Left colon (tissue), 2 donors: ENCODE data around the gene A4GALT. TPM values are rescaled to one million over a fixed set of nuclear protein-coding genes. Genes with fewer than 3 reads are reported as not detected.
A peak's percentile ranks its signal among the peaks of the same experiment; 100 is the strongest.
"Not testable (repeated sequence)": the region's sequence is repeated elsewhere in the genome, so short reads cannot be mapped to it uniquely, and the experiment has no call there.

ENCODE experiments used
- ATAC-seq: fragments of 200-7000 bp; cut with Tn5 transposase; one replicate; pipeline ENCODE4 v1.9.1; 2020; ENCODE audit warnings: mild to moderate bottlenecking, moderate library complexity
- DNase-seq, 2 donors: peaks; one replicate each; pipeline ENCODE4 v3.0.0-alpha.2; 2020
- intact Hi-C, 2 donors: fragments of 100-400 bp; cut with DNase I in 1 of 2; cut with micrococcal nuclease in 1 of 2; formaldehyde crosslinking; loops; one replicate each; pipeline versions ENCODE4 v1.11.2 to v1.14.0; 2022; cut with DNase I, micrococcal nuclease
- long read RNA-seq: library from polyadenylated mRNA; unstranded; transcript quantifications from one replicate; pipeline ENCODE4 v2.0.0, GENCODE V29; 2021
- total RNA-seq, 2 donors: library from RNA; stranded (reverse); fragmentation: NEBNext Ultra II Directional; extraction: Animal tissue kit (Norgen Biotek cat#: 25700); gene quantifications; one replicate each; pipeline ENCODE4 v1.2.1, GENCODE V29; 2021
- donor health status: DM: no; HTN: no; CAD: no.
- donor health status: DM: yes; HTN: yes; CAD: no.

Gene A4GALT, protein sequence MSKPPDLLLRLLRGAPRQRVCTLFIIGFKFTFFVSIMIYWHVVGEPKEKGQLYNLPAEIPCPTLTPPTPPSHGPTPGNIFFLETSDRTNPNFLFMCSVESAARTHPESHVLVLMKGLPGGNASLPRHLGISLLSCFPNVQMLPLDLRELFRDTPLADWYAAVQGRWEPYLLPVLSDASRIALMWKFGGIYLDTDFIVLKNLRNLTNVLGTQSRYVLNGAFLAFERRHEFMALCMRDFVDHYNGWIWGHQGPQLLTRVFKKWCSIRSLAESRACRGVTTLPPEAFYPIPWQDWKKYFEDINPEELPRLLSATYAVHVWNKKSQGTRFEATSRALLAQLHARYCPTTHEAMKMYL
- total RNA-seq, result 1 to 10 TPM; 5.1 to 6.3 TPM
- long read RNA-seq, partial matches to known transcripts, result 0 of 20 reads
- long read RNA-seq, other reads (novel, unspliced or antisense), result 20 of 20 reads

DNA sequence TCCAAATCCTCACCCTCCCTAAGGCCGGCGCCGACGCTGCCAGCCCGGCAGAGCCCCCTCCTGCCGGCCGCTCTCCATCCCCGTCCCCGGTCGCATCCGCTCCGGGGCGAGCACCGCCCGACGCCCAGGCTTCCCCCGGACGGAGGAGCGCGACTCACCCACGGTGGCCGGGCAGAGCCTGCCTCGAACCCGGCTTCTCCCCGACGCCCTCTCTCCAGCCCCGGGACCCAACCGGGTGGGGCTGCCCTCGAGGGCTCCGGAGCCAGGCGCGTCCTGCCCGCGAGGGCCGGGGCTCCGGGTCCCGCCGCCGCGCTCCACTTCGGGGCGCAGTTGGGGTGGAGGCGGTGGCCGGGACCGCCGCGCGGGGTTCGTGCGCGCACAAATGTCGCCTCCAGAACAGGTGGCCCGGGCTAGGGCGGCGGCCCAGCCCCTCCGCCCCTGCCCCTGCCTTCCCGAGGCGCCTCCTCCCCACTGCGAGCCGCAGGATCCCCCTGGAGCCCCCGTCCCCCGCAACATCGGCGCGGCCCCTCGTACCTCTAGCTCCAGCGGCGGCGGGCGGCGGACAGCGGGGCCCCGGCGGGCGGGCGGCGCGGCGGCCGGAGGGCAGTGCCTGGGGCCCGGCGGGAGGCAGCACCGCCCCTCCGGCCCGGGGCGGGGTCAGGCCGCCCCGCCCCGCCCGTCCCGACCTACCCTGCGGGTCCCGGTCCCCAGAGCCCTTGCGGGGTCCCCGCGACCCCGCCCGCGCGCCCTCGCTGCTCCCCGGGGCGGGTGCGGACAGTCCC, at the start of gene A4GALT:
TSS of gene A4GALT (minus strand) at position 608 of the 782 bp plus-strand sequence. CDS start 26,919 bp downstream, outside the sequence.
- peak; percentile 61 for ATAC-seq
- intact Hi-C loops, result no loop called here
- no peak for DNase-seq

DNA sequence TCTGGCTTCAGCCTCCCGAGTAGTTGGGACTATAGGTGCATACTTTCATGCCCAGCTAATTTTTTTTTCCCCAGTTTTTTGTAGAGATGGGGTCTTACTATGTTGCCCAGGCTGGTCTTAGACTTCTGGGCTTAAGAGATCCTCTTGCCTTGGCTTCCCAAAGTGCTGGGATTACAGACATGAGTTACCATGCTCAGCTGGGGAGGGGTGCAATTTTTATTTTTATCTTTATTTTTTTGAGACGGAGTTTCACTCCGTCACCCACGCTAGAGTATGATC, 49.7 kb upstream of the A4GALT start:
- intact Hi-C loops, result no loop called here
- ATAC-seq, result no peak

DNA sequence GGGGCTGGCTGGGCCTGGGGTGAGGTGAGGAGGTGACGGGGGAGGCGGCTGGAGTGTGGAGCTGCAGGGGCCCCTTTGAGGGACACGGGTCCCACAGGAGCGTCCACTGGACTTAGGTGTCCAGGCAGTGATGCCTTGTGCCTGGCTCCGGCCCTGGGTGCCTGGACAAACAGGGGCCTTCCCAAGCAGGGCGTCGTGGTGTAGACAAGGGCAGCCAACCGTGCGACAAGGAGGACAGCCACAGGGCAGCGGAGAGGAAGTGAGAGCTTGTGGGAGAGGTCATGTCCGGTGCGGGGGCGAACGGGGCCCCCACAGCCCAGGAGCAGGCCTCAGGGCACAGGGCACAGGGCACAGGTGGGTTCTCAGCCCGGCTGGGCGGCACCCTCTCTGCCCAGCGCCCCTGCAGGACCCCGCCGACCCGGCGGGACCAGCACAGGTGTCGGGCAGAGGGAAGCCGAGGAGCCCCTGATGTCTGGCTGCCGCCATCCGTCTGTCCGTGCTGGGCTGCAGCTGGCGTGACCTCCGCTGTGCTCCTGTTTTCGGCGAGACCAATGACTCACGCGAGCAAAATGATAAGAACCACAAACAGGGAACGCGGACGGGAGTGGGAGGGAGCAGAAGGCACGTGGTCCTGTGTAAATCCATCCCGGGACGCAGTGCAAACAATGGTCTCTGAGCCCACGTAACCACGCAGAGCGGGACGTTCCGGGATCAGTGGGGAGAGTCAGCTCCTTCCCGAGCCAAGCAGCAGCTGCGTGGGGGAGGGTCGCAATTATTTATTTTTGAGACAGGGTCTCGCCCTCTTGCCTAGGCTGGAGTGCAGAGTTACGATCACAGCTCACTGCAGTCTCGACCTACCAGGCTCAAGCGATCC, 49.1 kb upstream of the A4GALT start:
- DNase-seq (peak; percentile 42 to 43), ATAC-seq (peak; percentile 72)
- intact Hi-C loops, result no loop called here

More for the DNA sequence above, 49.7 kb upstream of the A4GALT start:
- no peak for DNase-seq

DNA sequence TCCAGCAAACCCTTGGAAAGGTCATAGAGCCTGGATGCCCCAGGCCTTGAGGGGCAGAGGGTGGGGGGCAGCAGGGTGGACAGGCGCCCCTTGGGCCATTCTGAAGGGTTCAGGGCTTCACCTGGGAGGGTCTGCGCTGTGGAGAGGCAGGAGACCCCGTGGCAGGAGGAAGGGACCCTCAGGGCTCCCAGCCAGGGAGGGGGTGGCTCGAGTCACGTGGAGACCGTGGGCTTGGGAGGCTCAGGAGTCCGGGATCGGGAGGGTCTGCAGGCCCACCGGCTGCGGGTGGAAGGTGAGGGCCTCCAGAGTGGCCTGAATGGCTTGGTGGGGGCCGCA, 48.5 kb upstream of the A4GALT start:
- DNase-seq, result no peak
- ATAC-seq, result no peak
- intact Hi-C loops, result no loop called here

DNA sequence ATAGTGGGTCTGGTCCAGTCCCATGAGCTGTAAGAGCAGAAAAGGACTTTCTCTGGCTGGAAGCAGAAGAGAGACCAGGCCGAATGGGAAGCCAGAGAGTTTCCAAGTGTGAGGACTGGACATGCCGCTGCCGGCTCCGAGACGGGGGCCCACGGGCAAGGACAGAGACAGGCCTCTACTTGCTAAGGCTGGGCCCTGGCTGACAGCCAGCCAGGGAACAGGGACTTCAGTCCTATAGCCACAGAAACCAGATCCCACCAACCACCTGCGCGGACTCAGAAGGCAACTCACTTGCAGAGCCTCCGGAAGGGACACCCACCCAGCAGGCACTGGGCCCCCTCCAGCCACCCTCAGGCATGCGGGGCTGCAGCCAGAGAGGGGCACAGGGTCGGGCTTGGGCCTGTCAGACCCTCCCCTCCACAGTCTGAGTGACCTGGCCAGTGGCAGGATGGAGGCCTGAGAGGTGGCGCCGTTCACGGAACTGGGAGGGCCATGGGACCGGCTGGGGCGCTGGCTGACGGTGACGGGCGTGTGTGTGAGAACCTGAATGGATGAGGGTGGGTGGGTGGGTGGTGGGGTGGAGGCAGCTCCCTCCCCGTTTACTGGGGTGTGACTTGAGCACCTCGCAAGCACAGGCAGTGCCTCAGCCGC, 47.8 kb upstream of the A4GALT start:
- intact Hi-C loops, result no loop called here
- no peak for ATAC-seq
- no peak for DNase-seq

DNA sequence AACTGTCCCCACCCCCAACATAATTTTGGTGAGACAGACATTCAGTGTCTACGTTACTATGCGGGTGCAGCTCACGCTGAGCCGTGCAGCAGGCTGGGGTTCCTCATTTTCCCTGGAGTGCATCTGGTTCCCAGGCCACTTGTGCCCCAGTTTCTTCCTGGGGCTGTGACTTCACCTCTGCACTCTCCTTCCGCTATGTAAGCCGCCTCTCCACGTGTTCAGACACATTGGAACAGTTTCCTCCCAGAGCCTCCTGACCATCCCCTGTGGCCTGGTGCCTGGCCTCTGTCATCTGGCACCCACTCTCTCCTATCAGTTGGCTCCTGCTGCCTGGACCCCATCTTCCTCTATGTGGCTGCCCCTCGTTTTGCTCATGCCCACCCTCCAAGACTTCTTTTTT, 46.2 kb upstream of the A4GALT start:
- ATAC-seq (no peak), DNase-seq (no peak)
- intact Hi-C loops, result no loop called here

DNA sequence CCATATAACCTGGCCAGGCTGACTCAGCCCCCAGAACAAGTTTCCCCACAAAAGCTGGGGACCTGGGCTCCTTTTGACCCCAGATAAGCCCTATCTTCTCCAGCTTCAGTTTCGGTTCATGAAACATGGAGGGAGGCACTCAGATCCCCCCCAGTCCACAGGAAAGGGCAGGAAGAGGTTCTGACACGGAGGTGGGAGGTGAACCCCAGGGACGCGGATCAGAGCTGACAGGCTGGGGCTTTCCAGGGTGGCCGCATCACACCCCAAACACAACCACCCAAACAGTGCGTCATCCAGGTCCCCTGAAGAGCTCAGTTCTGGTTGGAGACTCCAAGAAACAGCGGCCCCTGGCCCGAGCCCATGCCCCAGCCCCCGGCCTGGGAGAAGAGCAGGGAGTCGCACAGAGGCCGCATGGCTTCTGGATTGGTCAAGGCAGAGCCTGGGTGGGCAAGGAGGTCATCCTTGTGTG, 44.3 kb upstream of the A4GALT start:
- intact Hi-C loops, result no loop called here
- DNase-seq (no peak), ATAC-seq (no peak)

DNA sequence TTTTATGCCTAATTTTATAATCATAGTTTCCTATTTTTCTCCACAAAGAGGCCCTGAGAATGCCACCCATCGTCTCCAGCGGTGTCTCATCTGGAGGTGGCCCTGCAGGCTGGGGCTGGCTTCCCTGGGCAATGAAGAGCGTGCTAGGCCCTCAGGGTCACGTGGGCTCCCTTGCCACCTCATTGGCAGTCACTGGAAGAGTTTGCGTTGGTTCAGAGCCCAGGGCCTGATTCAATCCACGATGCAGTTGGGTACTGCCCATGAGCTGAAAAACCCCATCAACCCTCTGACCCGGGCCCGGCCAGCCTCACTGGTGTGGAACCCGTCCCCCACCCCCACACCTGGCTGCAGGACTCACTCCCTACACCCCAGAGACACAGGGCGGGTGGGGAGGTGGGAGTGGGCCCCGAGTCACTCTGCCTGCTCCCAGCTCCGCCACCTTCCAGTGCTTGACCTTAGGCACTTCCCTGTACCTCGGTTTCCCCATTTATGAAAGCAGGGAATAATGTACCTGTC, 43.4 kb upstream of the A4GALT start:
- DNase-seq (no peak), ATAC-seq (no peak)
- intact Hi-C loops, result no loop called here

DNA sequence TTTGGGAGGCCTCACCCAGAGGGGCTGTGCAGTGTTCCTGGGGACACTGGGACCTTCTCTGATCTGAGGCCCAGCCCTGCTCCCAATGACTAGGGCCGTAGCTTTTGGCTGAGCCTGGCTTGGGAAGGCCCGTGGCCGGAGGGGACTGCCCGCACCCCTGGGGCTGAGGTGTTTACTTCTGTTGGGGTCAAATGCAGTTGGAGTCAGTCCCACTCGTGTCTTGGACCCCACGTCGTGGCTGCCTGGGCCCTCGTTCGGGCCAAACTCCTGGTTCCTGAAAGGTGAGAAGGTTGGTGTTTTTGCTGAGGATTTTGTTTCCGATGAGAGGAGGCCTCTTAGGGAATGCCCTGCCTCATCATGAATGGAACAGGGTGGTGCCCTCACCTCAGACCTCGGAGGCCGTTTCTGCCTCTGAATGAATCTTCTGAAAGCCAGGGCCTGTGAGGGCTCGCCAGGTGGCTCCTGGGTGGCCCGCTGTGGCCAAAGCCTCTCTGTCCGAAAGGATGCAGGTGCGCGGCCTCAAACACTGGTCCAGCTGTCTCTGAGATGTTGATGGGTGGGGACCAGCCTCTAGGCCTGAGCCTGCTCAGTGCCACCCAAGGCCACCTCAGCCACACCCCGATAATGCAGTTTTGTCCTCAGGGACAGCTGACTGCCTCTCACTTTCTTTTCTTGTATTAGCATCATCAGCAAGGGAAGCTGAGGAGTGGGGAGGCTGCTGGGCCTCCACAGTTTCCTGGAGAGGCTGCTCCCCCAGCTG, 40.3 kb upstream of the A4GALT start:
- intact Hi-C loops, result no loop called here
- ATAC-seq (no peak), DNase-seq (no peak)

DNA sequence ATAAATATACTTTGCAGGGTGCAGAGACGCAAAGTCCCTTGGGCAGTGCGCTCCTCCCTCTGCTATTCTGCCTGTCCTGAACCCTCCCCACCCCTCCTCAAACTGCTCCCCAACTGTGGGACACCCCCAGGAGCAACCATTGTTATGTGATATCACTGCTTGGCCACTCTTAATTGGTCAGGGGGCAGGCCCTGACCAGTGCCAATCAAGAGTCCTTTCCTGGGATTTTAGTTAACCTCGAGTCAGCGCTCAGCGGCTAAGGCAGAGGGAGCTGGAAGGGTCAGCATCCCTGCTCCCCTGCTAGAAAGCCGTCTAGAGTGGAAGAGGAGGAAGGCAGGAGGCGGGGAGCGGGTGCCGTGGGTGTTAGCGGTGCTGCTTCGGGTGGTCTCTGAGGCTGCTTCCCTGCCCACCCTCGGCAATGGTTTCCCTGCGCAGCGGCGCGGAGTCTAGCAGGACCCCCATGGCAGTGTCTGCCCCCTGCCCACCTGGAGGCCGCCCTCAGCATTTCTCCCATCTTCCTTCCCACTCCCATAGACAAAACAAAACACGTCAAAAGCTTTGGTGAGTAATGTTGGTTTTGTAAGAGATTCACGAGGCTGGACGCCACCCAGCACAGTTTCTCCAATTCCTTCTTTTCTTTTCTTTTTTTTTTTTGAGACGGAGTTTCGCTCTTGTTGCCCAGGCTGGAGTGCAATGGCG, 38.4 kb upstream of the A4GALT start:
- intact Hi-C loops, result no loop called here
- no peak for DNase-seq

DNA sequence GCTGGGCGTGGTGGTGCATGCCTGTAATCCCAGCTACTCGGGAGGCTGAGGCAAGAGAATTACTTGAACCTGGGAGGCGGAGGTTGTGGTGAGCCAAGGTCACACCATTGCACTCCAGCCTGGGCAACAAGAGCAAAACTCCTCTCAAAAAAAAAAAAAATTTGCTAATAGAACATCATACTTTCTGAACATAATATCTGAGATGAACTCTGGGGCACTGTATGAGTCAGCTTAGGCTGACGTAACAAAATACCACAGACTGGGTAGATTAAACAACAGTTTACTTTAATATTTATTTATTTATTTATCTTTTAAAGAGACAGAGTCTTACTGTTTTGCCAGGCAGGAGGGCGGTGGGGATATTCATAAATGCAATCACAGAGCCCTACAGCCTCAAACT, 34.9 kb upstream of the A4GALT start:
- intact Hi-C loops, DNase-seq: not testable (repeated sequence)

More for the DNA sequence above, 38.4 kb upstream of the A4GALT start:
- no peak for ATAC-seq

DNA sequence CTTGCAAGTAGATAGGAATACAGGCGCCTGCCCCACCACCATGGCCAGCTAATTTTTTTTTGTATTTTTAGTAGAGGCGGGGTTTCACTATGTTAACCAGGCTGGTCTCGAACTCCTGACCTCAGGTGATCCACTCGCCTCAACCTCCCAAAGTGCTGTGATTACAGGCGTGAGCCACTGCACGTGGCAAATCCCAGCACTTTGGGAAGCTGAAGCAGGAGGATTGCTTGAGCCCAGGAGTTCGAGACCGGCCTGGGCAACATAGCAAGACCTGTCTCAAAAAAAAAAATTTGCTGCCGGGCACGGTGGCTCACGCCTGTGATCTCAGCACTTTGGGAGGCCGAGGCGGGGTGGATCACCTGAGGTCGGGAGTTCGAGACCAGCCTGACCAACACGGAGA, 34.5 kb upstream of the A4GALT start:
- intact Hi-C loops, ATAC-seq: not testable (repeated sequence)

More for the DNA sequence above, 34.9 kb upstream of the A4GALT start:
- ATAC-seq, result not testable (repeated sequence)

DNA sequence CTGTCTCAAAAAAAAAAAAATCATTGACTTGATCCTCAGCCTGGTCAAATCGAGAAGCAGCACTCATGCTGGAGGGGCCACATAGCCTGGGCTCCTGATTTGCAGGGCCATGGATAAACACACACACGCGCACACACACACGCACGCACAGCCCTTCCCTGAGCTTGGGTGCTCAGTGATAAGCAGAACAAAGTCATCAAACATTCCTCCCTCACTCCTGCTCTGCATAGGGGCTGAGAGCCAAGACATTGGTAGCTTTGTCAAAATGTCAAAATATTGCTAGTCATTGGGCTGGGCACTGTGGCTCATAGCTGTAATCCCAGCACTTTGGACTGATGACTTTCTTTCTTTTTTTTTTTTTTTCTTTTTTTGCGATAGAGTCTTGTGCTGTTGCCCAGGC, 34.0 kb upstream of the A4GALT start:
- ATAC-seq (peak; percentile 13), DNase-seq (no peak)
- intact Hi-C loops, result no loop called here

More for the DNA sequence above, 34.5 kb upstream of the A4GALT start:
- DNase-seq, result not testable (repeated sequence)

DNA sequence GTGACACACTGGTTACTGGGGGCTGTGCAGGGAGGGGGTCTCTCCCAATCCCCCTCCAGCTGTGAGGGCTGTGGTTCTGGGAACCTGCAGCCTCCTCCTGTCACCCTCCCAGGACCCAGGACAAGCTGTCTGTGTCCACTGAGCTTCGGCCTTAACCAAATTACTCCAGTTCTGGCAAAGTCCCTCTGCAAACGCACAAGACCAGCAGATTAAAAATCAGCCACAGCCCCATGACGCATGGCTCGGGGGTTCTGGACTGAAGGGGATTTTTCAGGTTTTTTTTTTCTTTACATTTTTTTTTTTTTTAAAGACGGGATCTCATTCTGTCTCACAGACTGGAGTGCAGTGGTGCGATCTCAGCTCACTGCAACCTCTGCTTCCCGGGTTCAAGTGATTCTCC, 32.2 kb upstream of the A4GALT start:
- intact Hi-C loops, result no loop called here
- DNase-seq, result no peak
- no peak for ATAC-seq

DNA sequence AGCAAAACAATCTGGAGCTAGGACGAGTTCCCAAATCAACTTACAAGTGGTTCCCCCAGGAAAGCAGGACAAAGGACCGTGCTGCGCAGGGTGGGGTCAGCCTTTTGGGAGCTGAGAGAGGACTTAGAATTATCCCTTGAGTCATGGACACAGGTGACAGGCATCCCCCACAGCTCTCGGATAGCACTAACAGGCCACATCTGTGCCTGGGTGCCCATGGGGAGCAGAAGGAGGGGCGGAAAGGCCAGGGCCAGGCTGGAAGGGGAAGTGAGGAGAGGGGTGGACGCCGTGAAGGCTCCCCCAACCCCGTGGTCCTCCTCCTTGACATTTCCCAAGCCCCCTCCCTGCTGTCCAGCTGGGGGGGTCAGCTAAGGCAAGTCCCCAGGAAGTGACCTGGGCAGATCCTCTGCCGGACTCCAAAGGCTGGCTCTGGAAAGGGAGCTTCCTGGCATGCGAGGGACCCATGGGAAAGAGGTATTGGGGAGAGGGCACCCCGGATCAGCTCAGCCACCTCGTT, 31.6 kb upstream of the A4GALT start:
- intact Hi-C loops, result no loop called here

DNA sequence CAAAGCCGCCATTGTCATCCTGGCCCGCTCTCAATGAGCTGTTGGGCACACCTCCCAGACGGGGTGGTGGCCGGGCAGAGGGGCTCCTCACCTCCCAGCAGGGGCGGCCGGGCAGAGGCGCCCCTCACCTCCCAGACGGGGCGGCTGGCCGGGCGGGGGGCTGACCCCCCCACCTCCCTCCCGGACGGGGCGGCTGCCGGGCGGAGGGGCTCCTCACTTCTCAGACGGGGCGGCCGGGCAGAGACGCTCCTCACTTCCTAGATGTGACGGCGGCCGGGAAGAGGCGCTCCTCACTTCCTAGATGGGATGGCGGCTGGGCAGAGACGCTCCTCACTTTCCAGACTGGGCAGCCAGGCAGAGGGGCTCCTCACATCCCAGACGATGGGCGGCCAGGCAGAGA, 29.8 kb upstream of the A4GALT start:
- intact Hi-C loops, ATAC-seq, DNase-seq: not testable (repeated sequence)

More for the DNA sequence above, 31.6 kb upstream of the A4GALT start:
- DNase-seq (no peak), ATAC-seq (no peak)
